ENCODE measurements around the gene ARHGEF10L.
"Not testable (repeated sequence)": the region's sequence is repeated elsewhere in the genome, so short reads cannot be mapped to it uniquely, and the experiment has no call there.

Gene ARHGEF10L

GRCh38 chr1:17743008-17743647, 203.6 kb downstream of the ARHGEF10L start:
- Histone ChIP-seq H3K9me3 (ENCODE audit: control insufficient read depth in 2 of 2, low read length in 2 of 2) (no peaks in the 10 kb centered on the region), H3K27ac (ENCODE audit: low read depth in 2 of 2, low read length in 2 of 2) (no peak overlapping the region), H3K36me3 (ENCODE audit: control insufficient read depth in 2 of 2, insufficient read depth in 2 of 2, low read length in 2 of 2) (no peaks in the 10 kb centered on the region), H3K27me3 (ENCODE audit: control insufficient read depth in 2 of 2, insufficient read depth in 2 of 2, low read length in 2 of 2) (peaks cover 3 to 5% of the 10 kb centered on the region in 2 donors), H3K4me3 (ENCODE audit: low read length in 2 of 2) (no peak overlapping the region), H3K4me1 (ENCODE audit: control insufficient read depth in 2 of 2, insufficient read depth in 2 of 2, low read length in 2 of 2) (no peaks in the 10 kb centered on the region), H3K9ac (ENCODE audit: low read depth in 1 of 2, low read length in 2 of 2) (no peak overlapping the region)

- Histone ChIP-seq H3K4me1 (ENCODE audit: control insufficient read depth in 2 of 2, insufficient read depth in 2 of 2, low read length in 2 of 2) (no peaks in the 10 kb centered on the region), H3K36me3 (ENCODE audit: control insufficient read depth in 2 of 2, insufficient read depth in 2 of 2, low read length in 2 of 2) (no peaks in the 10 kb centered on the region), H3K4me3 (ENCODE audit: low read length in 2 of 2) (no peak overlapping the region), H3K9me3 (ENCODE audit: control insufficient read depth in 2 of 2, low read length in 2 of 2) (no peaks in the 10 kb centered on the region), H3K9ac (ENCODE audit: low read depth in 1 of 2, low read length in 2 of 2) (no peak overlapping the region), H3K27me3 (ENCODE audit: control insufficient read depth in 2 of 2, insufficient read depth in 2 of 2, low read length in 2 of 2) (peaks cover 3 to 5% of the 10 kb centered on the region in 2 donors), H3K27ac (ENCODE audit: low read depth in 2 of 2, low read length in 2 of 2) (no peak overlapping the region)
Observed at GRCh38 chr1:17743925-17744324, 204.4 kb downstream of the ARHGEF10L start.

GRCh38 chr1:17744666-17745478, 205.4 kb downstream of the ARHGEF10L start:
- H3K27me3 ChIP-seq (ENCODE audit: control insufficient read depth in 2 of 2, insufficient read depth in 2 of 2, low read length in 2 of 2): peaks cover 2 to 5% of the 10 kb centered on the region in 2 donors
- H3K4me3 ChIP-seq (ENCODE audit: low read length in 2 of 2): no peak overlapping the region
- H3K27ac ChIP-seq (ENCODE audit: low read depth in 2 of 2, low read length in 2 of 2): no peak overlapping the region
- no peaks in the 10 kb centered on the region for H3K4me1 ChIP-seq (ENCODE audit: control insufficient read depth in 2 of 2, insufficient read depth in 2 of 2, low read length in 2 of 2)
- no peak overlapping the region for H3K9ac ChIP-seq (ENCODE audit: low read depth in 1 of 2, low read length in 2 of 2)
- no peaks in the 10 kb centered on the region for H3K36me3 ChIP-seq (ENCODE audit: control insufficient read depth in 2 of 2, insufficient read depth in 2 of 2, low read length in 2 of 2)
- H3K9me3 ChIP-seq (ENCODE audit: control insufficient read depth in 2 of 2, low read length in 2 of 2): no peaks in the 10 kb centered on the region

GRCh38 chr1:17745479-17745955, 206.0 kb downstream of the ARHGEF10L start:
- peaks cover 0 to 5% of the 10 kb centered on the region in 2 donors for H3K27me3 ChIP-seq (ENCODE audit: control insufficient read depth in 2 of 2, insufficient read depth in 2 of 2, low read length in 2 of 2)
- no peak overlapping the region for H3K9ac ChIP-seq (ENCODE audit: low read depth in 1 of 2, low read length in 2 of 2)

GRCh38 chr1:17746281-17746680, 206.8 kb downstream of the ARHGEF10L start:
- H3K4me3 ChIP-seq (ENCODE audit: low read length in 2 of 2); H3K36me3 ChIP-seq (ENCODE audit: control insufficient read depth in 2 of 2, insufficient read depth in 2 of 2, low read length in 2 of 2); H3K9me3 ChIP-seq (ENCODE audit: control insufficient read depth in 2 of 2, low read length in 2 of 2); H3K27ac ChIP-seq (ENCODE audit: low read depth in 2 of 2, low read length in 2 of 2); H3K9ac ChIP-seq (ENCODE audit: low read depth in 1 of 2, low read length in 2 of 2); H3K27me3 ChIP-seq (ENCODE audit: control insufficient read depth in 2 of 2, insufficient read depth in 2 of 2, low read length in 2 of 2); H3K4me1 ChIP-seq (ENCODE audit: control insufficient read depth in 2 of 2, insufficient read depth in 2 of 2, low read length in 2 of 2): not testable (repeated sequence)

More at GRCh38 chr1:17745479-17745955, 206.0 kb downstream of the ARHGEF10L start:
- H3K27ac ChIP-seq (ENCODE audit: low read depth in 2 of 2, low read length in 2 of 2): no peak overlapping the region
- H3K4me3 ChIP-seq (ENCODE audit: low read length in 2 of 2): no peak overlapping the region
- H3K4me1 ChIP-seq (ENCODE audit: control insufficient read depth in 2 of 2, insufficient read depth in 2 of 2, low read length in 2 of 2): no peaks in the 10 kb centered on the region
- no peaks in the 10 kb centered on the region for H3K36me3 ChIP-seq (ENCODE audit: control insufficient read depth in 2 of 2, insufficient read depth in 2 of 2, low read length in 2 of 2)
- no peaks in the 10 kb centered on the region for H3K9me3 ChIP-seq (ENCODE audit: control insufficient read depth in 2 of 2, low read length in 2 of 2)

GRCh38 chr1:17746920-17747319, 207.4 kb downstream of the ARHGEF10L start:
- Histone ChIP-seq H3K9ac (ENCODE audit: low read depth in 1 of 2, low read length in 2 of 2) (no peak overlapping the region), H3K36me3 (ENCODE audit: control insufficient read depth in 2 of 2, insufficient read depth in 2 of 2, low read length in 2 of 2) (no peaks in the 10 kb centered on the region), H3K27ac (ENCODE audit: low read depth in 2 of 2, low read length in 2 of 2) (no peak overlapping the region), H3K9me3 (ENCODE audit: control insufficient read depth in 2 of 2, low read length in 2 of 2) (no peaks in the 10 kb centered on the region), H3K4me1 (ENCODE audit: control insufficient read depth in 2 of 2, insufficient read depth in 2 of 2, low read length in 2 of 2) (no peaks in the 10 kb centered on the region), H3K27me3 (ENCODE audit: control insufficient read depth in 2 of 2, insufficient read depth in 2 of 2, low read length in 2 of 2) (peaks cover 0 to 4% of the 10 kb centered on the region in 2 donors), H3K4me3 (ENCODE audit: low read length in 2 of 2) (no peak overlapping the region)

Data from mucosa of rectum (tissue), 2 donors.